Neural progenitor cell (in vitro differentiated cells): Measurements from ENCODE around the gene KCNH2. TPM values are rescaled to one million over a fixed set of nuclear protein-coding genes. Genes with fewer than 3 reads are reported as not detected.
"Not testable (repeated sequence)": the region's sequence is repeated elsewhere in the genome, so short reads cannot be mapped to it uniquely, and the experiment has no call there.

Source experiments
- DNase-seq: peaks from one replicate; pipeline ENCODE4 v3.0.0-alpha.2; 2016; ENCODE audit warnings: low spot score
- H2AFZ ChIP-seq: fragments of 200-600 bp; sonication (generic); replicated peaks from 2 replicates; pipeline ENCODE4 v1.6.1; 2016; ENCODE audit warnings: antibody characterized with exemption
- H3F3A ChIP-seq: fragments of 200-600 bp; sonication (generic); 2 replicates; pipeline ENCODE4 v1.6.1; 2016; ENCODE audit warnings: antibody characterized with exemption, low read depth
- H3K27ac ChIP-seq: fragments of 200-600 bp; sonication (generic); 2 replicates; pipeline ENCODE4 v1.5.1; 2016; ENCODE audit warnings: mild to moderate bottlenecking
- H3K27me3 ChIP-seq: fragments of 200-600 bp; sonication (generic); 2 replicates; pipeline ENCODE4 v1.6.1; 2016; ENCODE audit warnings: mild to moderate bottlenecking, moderate library complexity
- H3K36me3 ChIP-seq: fragments of 200-600 bp; sonication (generic); 2 replicates; pipeline ENCODE4 v1.5.1; 2016
- H3K4me1 ChIP-seq: fragments of 200-600 bp; sonication (generic); 2 replicates; pipeline ENCODE4 v1.6.1; 2016; ENCODE audit warnings: mixed run types
- H3K4me2 ChIP-seq: fragments of 200-600 bp; sonication (generic); 2 replicates; pipeline ENCODE4 v1.6.1; 2016
- H3K4me3 ChIP-seq: fragments of 200-600 bp; sonication (generic); 2 replicates; pipeline ENCODE4 v1.5.1; 2016
- H3K79me2 ChIP-seq: fragments of 200-600 bp; sonication (generic); 2 replicates; pipeline ENCODE4 v1.6.1; 2016; ENCODE audit warnings: low read depth
- H3K9ac ChIP-seq: fragments of 200-600 bp; sonication (generic); 2 replicates; pipeline ENCODE4 v1.6.1; 2016
- H3K9me3 ChIP-seq: fragments of 200-600 bp; sonication (generic); 2 replicates; pipeline ENCODE4 v1.5.1; 2016; ENCODE audit warnings: low read depth
- H4K20me1 ChIP-seq: fragments of 200-600 bp; sonication (generic); 2 replicates; pipeline ENCODE4 v1.6.1; 2016; ENCODE audit warnings: low read depth
- H3K27ac Mint-ChIP-seq: 3 replicates; pipeline ENCODE4 v1.8.0; 2021; ENCODE audit warnings: mixed read lengths
- H3K27me3 Mint-ChIP-seq: 2 replicates; pipeline ENCODE4 v1.8.0; 2022; ENCODE audit warnings: low read depth, mild to moderate bottlenecking, inconsistent platforms, moderate library complexity, mixed read lengths; ENCODE audit not compliant: insufficient read depth
- H3K36me3 Mint-ChIP-seq: 3 replicates; pipeline ENCODE4 v1.8.0; 2021; ENCODE audit warnings: mixed read lengths
- H3K4me1 Mint-ChIP-seq: 3 replicates; pipeline ENCODE4 v1.8.0; 2021; ENCODE audit warnings: mixed read lengths
- H3K4me3 Mint-ChIP-seq: 3 replicates; pipeline ENCODE4 v1.8.0; 2021; ENCODE audit warnings: mild to moderate bottlenecking, moderate library complexity, mixed read lengths
- H3K9me3 Mint-ChIP-seq: 3 replicates; pipeline ENCODE4 v1.8.0; 2020; ENCODE audit warnings: mixed read lengths
- EZH2 ChIP-seq: fragments of 200-600 bp; sonication (generic); IDR thresholded peaks from 2 replicates; pipeline ENCODE4 v1.6.1; 2017; ENCODE audit warnings: antibody characterized with exemption, mild to moderate bottlenecking, moderate library complexity
- EZH2phosphoT487 ChIP-seq: fragments of 200-600 bp; sonication (generic); IDR thresholded peaks from 2 replicates; pipeline ENCODE4 v1.6.1; 2017; ENCODE audit warnings: antibody characterized with exemption
- total RNA-seq: library from RNA; depleted of rRNA; stranded (reverse); fragments of >200 nt; gene quantifications from 2 replicates; pipeline ENCODE4 v1.2.3, GENCODE V29; 2015; ENCODE audit warnings: low replicate concordance
- TF ChIP-seq, protein P1 (sequence below): fragments of 200-600 bp; sonication (generic); IDR thresholded peaks from 2 replicates; pipeline ENCODE4 v1.5.1; 2017; ENCODE audit warnings: antibody characterized with exemption, mild to moderate bottlenecking

The KCNH2 gene
- total RNA-seq, result 2.6 and 11.1 TPM in 2 replicates

- Mint-ChIP-seq H3K4me3 (peak within 1 kb of the TSS; percentile 94), H3K4me1 (peaks cover 37% of the 10 kb centered on the region), H3K27me3 (peaks cover 39% of the 10 kb centered on the region), H3K9me3 (no peaks in the 10 kb centered on the region), H3K27ac (peak within 1 kb of the TSS; percentile 85), H3K36me3 (peaks cover under 1% of the 10 kb centered on the region)
- Histone ChIP-seq H4K20me1 (peaks cover 20% of the 10 kb centered on the region), H3K9ac (no peak within 1 kb of the TSS), H2AFZ (no peak within 1 kb of the TSS), H3K27ac (no peak within 1 kb of the TSS), H3K4me1 (peaks cover 47% of the 10 kb centered on the region), H3F3A (peaks cover 36% of the 10 kb centered on the region), H3K79me2 (no peaks in the 10 kb centered on the region), H3K9me3 (no peaks in the 10 kb centered on the region), H3K36me3 (no peaks in the 10 kb centered on the region), H3K27me3 (peaks cover 69% of the 10 kb centered on the region), H3K4me2 (peak within 1 kb of the TSS; percentile 88), H3K4me3 (peak within 1 kb of the TSS; percentile 57)
- TF ChIP-seq EZH2 (no peak), EZH2phosphoT487 (no peak)
- TF ChIP-seq, protein P1, sequence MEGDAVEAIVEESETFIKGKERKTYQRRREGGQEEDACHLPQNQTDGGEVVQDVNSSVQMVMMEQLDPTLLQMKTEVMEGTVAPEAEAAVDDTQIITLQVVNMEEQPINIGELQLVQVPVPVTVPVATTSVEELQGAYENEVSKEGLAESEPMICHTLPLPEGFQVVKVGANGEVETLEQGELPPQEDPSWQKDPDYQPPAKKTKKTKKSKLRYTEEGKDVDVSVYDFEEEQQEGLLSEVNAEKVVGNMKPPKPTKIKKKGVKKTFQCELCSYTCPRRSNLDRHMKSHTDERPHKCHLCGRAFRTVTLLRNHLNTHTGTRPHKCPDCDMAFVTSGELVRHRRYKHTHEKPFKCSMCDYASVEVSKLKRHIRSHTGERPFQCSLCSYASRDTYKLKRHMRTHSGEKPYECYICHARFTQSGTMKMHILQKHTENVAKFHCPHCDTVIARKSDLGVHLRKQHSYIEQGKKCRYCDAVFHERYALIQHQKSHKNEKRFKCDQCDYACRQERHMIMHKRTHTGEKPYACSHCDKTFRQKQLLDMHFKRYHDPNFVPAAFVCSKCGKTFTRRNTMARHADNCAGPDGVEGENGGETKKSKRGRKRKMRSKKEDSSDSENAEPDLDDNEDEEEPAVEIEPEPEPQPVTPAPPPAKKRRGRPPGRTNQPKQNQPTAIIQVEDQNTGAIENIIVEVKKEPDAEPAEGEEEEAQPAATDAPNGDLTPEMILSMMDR, result no peak
- peak; percentile 93 for DNase-seq
These were observed at the start of gene KCNH2 for GRCh38 chr7:150978126-150978789. Gene KCNH2, minus strand, starts transcription at chr7:150978321. Its CDS starts 408 bp downstream, at chr7:150977913.

- not testable (repeated sequence) for DNase-seq, H3K36me3 ChIP-seq, H3K9me3 Mint-ChIP-seq, H3K27ac ChIP-seq, H3K79me2 ChIP-seq, H3K36me3 Mint-ChIP-seq, H2AFZ ChIP-seq, H4K20me1 ChIP-seq, H3K9me3 ChIP-seq, H3K9ac ChIP-seq
- peaks cover 24% of the 10 kb centered on the region for H3K27me3 ChIP-seq
- Mint-ChIP-seq H3K27me3 (peaks cover 13% of the 10 kb centered on the region), H3K27ac (peak overlapping the region; percentile 69), H3K4me1 (peaks cover 44% of the 10 kb centered on the region), H3K4me3 (peak overlapping the region; percentile 90)
- H3F3A ChIP-seq, result peaks cover 17% of the 10 kb centered on the region
- peaks cover 13% of the 10 kb centered on the region for H3K4me1 ChIP-seq
- H3K4me3 ChIP-seq, result peak overlapping the region; percentile 83
- H3K4me2 ChIP-seq, result peak overlapping the region; percentile 85
These were observed 49.6 kb upstream of the KCNH2 start for GRCh38 chr7:151027728-151028130.

DNA sequence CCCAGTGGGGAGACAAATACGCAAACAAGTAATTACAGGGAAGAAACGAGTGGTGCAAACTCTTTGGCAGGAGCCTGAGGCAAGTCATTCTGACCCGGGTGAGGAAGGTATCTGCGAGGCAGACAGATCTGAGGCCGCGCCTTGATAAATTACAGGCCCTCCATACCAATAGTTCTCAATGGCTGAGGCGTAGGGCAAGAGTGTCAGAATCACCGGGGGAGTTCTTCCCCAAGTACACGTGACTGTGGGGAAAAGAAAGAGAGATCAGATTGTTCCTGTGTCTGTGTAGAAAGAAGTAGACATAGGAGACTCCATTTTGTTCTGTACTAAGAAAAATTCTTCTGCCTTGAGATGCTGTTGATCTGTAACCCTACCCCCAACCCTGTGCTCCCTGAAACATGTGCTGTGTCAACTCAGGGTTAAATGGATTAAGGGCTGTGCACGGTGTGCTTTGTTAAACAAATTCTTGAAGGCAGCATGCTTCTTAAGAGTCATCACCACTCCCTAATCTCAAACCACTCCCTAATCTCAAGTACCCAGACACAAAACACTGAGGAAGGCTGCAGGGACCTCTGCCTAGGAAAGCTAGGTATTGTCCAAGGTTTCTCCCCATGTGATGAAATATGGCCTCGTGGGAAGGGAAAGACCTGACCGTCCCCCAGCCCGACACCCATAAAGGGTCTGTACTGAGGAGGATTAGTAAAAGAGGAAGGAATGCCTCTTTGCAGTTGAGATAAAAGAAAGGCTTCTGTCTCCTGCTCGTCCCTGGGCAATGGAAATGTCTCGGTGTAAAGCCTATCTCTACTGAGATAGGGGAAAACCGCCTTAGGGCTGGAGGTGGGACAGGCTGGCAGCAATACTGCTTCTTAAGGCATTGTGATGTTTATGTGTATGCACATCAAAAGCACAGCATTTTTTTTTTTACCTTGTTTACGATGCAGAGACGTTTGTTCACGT, 48.9 kb upstream of the KCNH2 start:
- peak overlapping the region; percentile 83 for H3K4me3 ChIP-seq
- not testable (repeated sequence) for H3K9ac ChIP-seq

DNA sequence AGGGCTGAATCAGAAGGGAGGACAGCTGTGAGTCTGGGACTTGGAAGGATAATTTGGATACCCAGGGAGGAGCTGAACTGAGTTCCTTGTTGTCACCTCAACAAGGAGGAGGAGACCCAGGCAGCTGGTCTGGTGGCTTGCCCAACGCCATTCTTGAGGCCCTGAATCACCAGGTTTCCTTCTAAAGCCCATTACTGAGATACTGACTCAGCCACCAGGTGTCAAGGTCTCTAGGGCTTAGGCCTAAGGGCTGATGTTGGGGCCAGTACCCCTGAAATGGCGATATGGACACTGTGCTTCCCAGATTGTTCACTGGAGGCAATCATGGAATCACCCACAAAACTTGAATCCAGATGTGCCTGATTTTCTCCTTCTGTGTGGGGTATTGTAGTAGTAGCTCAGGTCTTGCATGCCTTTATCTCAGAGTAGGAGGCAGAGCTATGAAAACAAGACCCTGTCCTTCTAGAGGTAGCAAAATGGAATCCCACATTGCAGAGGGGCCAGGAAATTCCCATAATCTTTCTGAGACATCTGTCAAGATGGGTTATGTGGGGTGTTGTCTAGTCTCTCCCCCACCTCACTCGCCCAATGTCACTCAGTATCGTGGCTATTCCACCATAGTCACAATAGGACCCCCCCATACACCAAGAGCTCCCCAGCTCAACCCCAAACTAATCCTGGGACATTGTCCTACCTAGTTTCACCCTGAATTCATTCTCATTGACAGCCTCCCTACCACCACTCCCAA, 48.0 kb upstream of the KCNH2 start:
- H3K27me3 Mint-ChIP-seq, result peaks cover 15% of the 10 kb centered on the region
- H3K27ac ChIP-seq, result no peak overlapping the region
- no peak for DNase-seq
- H3K36me3 Mint-ChIP-seq, result no peaks in the 10 kb centered on the region
- H3F3A ChIP-seq, result peaks cover 22% of the 10 kb centered on the region
- peaks cover 16% of the 10 kb centered on the region for H3K4me1 ChIP-seq
- H3K4me2 ChIP-seq, result peak overlapping the region; percentile 85
- no peak overlapping the region for H3K9ac ChIP-seq
- H2AFZ ChIP-seq, result no peak overlapping the region
- no peaks in the 10 kb centered on the region for H3K9me3 ChIP-seq
- H3K4me3 ChIP-seq, result no peak overlapping the region
- H3K27ac Mint-ChIP-seq, result no peak overlapping the region
- TF ChIP-seq, protein P1, result no peak
- no peak for TF ChIP-seq EZH2phosphoT487
- no peak for TF ChIP-seq EZH2
- peaks cover 48% of the 10 kb centered on the region for H3K4me1 Mint-ChIP-seq
- H3K36me3 ChIP-seq, result no peaks in the 10 kb centered on the region
- no peaks in the 10 kb centered on the region for H3K9me3 Mint-ChIP-seq
- peaks cover 24% of the 10 kb centered on the region for H3K27me3 ChIP-seq
- H4K20me1 ChIP-seq, result no peaks in the 10 kb centered on the region
- H3K4me3 Mint-ChIP-seq, result no peak overlapping the region
- peaks cover 2% of the 10 kb centered on the region for H3K79me2 ChIP-seq

More for the DNA sequence above, 48.9 kb upstream of the KCNH2 start:
- Mint-ChIP-seq H3K27ac (peak overlapping the region; percentile 69), H3K27me3 (peaks cover 13% of the 10 kb centered on the region), H3K4me3 (peak overlapping the region; percentile 90), H3K4me1 (peaks cover 44% of the 10 kb centered on the region)
- Histone ChIP-seq H3K4me2 (peak overlapping the region; percentile 85), H3K4me1 (peaks cover 13% of the 10 kb centered on the region), H3F3A (peaks cover 17% of the 10 kb centered on the region), H3K27me3 (peaks cover 24% of the 10 kb centered on the region)
- H3K9me3 Mint-ChIP-seq, H3K27ac ChIP-seq, H3K36me3 Mint-ChIP-seq, H3K79me2 ChIP-seq, H4K20me1 ChIP-seq, H3K9me3 ChIP-seq, H3K36me3 ChIP-seq, H2AFZ ChIP-seq: not testable (repeated sequence)
- peak; percentile 75 for DNase-seq
